ENCODE data around the gene CHAT.
A peak's percentile ranks its signal among the peaks of the same experiment; 100 is the strongest.

The CHAT gene

DNA sequence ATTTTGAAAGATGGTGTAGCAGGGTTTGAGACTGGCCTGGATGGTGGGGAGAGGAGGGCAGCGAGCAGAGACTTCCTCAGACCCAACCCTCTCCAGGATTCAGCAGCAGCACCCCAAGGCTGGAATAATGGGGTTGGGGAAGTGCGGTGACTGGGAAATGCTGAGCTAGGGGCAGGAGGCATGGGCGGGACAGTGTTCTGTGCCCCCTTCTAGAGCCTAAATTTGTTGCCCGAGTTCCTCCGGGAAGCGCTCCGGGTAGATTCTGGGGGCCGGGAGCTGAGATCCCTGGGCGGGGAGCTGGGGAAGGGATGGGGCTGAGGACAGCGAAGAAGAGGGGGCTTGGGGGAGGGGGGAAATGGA, at the start of gene CHAT:
TSS of gene CHAT (plus strand) at position 156 of the 360 bp plus-strand sequence. CDS start at position 309, 153 bp downstream.
- FAIRE-seq: no peak
- DNase-seq (ENCODE audit: low spot score): no peak

DNA sequence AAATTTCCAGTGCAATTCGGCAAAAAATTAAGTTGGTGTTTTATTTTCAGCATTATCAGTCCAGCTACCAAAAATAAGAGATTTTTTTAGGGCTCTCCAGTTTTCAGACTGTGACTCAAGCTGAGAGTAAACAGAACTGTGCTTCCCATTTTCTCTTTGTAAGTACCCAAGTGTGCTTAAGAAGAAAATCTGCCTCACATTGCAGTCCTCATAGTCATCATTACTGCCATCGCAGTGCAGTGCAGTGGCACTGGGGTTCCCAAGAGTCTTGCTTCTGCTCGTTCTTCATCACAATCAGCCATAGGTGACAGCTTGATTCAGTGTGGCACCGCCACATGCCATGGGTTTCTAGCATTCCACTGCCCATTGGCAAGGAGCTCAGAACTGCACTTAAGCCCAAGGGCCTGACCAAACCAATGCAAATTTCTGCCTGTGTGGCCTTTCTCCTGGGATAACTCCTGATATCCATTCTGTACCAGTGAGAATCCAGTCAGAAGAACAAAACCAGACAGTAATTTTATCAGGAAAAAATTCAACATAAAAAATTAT, 49.3 kb upstream of the CHAT start:
- FAIRE-seq (no peak), DNase-seq (ENCODE audit: low spot score) (no peak)

DNA sequence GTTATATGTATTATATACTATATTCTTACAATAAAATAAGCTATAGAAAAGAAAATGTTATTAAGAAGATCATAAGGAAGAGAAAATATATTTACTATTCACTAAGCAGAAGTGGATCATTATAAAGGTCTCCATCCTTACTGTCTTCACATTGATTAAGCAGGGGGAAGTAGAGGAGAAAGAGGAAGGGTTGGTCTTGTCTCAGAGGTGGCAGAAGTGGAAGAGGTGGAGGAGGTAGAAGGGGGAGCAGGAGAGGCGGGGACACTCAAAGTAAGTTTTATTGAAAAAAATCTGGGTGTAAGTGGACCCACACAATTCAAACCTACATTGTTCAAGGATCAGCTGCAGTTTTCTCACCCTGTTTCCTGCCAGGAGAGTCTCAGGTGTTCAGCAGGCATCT, 46.0 kb upstream of the CHAT start:
- no peak for FAIRE-seq
- no peak for DNase-seq (ENCODE audit: low spot score)

DNA sequence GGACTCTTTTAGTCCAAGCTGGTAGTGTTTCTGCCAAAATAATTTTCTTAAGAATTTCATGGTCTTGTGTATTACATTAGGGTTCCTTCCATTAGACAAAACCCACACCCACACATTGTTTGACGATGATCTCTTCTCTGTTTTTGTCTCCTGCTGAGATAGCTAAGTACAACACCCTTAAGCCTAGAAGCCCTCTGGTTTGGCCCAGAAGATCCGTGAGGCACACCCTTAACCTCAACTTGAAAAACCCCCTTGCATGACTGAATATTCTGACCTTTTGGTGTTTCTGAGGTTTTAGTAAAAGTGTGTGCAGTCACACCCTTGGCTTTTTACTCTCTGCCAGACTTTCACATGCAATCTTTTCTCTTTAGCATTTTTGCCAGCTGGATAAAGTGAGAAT, 45.6 kb upstream of the CHAT start:
- FAIRE-seq (no peak), DNase-seq (ENCODE audit: low spot score) (no peak)

DNA sequence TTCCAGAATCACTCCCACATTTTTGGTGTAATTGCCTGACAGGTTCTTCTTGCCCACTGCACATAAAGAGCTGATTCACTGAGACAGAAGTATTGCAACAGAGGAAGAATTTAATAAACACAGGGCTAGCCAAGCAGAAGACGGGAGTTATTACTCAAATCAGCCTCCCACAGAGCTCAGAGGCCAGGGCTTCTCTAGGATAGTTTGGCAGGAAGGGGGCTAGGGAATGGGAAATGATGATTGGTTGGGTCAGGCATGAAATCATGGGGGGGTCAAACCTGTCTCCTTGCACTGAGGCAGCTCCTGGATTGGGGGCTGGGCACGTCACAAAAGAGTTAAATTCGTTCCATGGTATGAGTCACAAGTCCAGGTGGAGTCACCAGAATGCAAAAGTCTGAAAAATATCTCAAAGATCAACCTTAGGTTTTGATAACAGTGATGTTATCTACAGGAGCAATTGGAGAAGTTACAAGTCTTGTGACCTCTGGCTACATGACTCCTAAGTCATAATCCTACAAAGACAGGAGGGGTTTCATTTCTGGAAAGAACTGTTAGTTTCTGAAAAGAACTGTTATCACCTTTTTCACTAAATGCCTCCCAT, 44.7 kb upstream of the CHAT start:
- DNase-seq (ENCODE audit: low spot score) (no peak), FAIRE-seq (no peak)

DNA sequence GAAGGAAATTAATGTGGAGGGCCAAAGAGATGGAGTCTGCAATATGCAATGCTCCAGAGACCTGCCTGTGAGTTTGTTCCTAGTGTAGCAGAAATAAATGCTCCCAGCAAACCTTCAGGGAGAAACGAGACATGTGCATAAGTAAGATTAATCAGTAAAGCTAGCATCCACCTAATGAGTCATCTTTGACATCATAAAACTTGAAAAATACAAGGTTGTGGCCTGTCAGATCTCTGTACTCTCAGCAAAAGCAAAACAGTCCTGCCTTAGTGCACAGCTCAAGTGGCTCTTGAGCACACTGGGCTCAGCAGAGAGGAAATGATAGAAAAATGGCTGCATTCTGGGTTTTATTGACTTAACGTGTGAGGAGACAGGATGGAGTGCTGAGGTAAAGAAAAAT, 42.4 kb upstream of the CHAT start:
- DNase-seq (ENCODE audit: low spot score): no peak
- FAIRE-seq: no peak

DNA sequence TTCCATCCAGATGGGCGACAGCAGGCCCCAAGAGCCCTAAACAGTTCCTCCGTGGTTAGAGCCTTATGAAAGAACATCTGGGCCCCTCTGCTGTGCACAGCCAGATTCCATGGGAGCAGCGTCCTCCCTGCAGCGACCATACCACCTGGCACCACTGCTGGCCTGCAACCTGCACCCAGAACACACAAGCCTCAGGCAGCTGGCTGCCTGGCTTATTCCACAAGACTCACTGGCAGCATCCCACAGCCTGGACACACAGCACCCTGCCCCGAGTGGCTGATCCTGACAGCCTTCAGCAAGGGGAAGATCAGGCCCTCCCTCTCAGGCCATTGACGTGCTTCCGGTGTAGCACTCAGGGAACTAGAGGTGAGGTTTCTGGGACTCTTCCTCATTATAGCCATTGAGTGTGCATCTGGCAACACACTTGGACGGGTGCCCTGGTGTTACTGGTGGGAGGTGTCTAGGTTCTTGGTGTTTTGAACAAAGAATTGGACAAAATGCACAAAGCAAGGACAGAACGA, 41.2 kb upstream of the CHAT start:
- FAIRE-seq: no peak
- DNase-seq (ENCODE audit: low spot score): no peak

DNA sequence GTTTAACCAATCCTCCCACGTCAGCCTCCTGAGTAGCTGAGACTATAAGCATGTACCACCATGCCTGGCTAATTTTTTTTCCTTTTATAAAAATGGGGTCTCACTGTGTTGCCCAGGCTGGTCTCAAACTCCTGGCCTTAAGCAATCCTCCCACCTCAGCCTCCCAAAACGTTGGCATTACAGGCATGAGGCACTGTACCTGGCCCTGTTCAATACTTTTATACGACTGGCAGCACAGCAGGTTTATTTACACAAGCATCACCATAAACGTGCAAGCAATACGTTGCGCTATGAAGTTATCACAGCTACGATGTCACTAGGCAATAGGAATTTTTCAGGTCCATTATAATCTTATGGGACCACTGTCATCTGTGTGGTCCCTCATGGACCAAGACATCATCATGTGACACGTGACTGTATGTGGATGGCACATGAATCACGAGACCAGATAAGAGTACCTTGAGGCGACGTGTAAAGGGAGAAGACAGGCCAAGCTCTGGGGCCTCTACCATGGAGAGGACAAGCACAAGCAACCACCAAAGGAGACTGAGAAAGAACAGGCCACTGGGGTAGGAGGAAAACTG, 38.3 kb upstream of the CHAT start:
- FAIRE-seq: no peak
- DNase-seq (ENCODE audit: low spot score): no peak

DNA sequence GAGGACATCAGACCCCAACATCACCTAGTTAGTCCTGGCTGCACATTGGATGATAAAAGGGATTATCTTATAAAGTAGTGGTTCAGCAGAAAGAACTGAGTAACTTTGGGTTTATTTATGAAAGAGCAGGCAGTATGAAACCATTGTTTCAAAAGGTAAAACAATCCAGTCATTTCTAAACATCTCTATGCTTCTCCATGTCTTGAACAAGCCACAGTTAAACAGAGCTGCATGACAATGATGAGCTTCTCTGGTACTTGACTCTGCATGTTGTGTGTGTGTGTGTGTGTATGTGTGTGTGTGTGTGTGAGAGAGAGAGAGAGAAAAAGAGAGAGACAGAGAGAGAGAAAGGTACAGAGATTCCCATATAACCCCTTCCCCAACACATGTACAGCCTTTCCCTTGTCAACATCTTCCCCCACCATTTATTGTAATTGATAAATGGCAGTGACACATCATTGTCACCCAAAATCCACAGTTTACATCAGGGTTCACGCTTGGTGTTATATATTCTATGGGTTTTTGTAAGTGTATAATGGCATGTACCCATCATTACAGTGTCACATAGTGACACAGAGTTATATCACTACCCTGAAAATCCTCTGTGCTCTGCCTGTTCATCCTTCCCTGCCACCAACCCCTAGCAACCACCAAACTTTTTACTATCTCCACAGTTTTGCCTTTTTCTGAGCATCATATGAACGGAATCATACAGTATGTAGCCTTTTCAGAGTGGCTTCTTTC, 36.5 kb upstream of the CHAT start:
- DNase-seq (ENCODE audit: low spot score): no peak
- no peak for FAIRE-seq

DNA sequence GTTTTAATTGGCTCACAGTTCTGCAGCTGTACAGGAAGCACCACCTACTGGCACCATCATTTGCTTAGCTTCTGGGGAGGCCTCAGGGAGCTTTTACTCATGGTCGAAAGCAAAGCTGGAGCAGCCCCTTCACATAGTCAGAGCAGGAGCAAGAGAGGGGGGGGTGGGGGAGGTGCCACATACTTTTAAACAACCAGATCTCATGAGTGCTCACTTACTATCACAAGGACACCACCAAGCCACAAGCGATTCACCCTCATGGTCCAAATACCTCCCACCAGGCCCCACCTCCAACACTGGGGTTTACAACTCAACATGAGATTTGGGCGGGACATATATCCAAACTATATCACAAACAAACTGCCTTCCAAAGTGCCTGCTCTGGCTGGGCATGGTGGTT, 35.4 kb upstream of the CHAT start:
- FAIRE-seq: no peak
- DNase-seq (ENCODE audit: low spot score): no peak

DNA sequence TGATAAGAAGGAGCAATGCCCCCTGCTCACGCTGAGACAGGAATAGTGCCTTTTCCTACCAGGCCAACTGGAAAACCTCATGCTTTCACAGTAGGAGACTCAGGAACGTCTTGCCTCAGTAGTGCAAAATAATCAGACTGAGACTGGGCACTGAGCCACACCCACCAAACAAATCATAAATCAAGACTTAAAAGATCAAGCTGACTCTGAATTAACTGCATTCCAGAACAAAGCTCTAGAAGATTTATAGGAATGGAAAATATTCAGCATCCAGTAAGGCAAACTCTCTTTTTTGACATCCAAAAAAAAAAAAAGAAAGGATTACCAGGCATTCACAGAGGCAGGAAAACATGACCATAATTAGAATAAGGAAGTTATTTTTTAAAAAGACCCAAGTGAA, 34.2 kb upstream of the CHAT start:
- FAIRE-seq (no peak), DNase-seq (ENCODE audit: low spot score) (no peak)

DNA sequence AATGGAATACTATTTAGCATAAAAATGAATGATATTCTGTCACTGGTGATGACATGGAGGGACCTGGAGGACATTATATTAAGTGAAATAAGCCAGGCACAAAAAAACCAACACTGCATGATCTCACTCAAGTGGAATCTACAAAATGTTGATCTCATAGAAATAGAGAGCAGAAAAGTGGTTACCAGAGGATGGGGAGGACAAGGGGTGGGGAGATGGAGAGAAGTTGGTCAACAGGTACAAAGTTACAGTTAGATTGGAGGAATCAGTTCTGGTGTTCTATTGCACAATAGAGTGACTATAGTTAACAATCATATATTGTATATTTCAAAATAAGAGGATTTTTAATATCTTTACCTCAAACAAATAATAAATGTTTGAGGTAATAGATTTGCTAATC, 28.4 kb upstream of the CHAT start:
- no peak for FAIRE-seq
- no peak for DNase-seq (ENCODE audit: low spot score)

DNA sequence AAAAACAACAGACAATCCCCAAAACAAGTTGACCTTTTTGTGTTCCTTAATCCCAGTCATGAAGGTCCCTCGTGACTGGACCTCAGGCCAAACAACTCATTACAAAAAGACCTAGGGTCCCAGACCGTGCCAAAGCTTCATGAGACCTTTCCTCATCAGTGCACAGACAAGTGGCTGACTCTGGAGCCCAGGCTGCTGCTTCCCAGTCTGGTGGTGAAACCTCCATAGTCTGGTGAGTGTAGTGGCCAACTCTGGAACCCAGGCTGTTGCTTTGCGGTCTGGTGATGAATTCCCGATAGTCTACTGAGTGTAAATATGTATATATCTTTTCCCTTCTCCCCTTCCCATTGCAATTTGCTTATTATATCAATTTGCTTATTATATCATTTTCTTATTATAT, 25.9 kb upstream of the CHAT start:
- no peak for FAIRE-seq
- DNase-seq (ENCODE audit: low spot score): no peak

DNA sequence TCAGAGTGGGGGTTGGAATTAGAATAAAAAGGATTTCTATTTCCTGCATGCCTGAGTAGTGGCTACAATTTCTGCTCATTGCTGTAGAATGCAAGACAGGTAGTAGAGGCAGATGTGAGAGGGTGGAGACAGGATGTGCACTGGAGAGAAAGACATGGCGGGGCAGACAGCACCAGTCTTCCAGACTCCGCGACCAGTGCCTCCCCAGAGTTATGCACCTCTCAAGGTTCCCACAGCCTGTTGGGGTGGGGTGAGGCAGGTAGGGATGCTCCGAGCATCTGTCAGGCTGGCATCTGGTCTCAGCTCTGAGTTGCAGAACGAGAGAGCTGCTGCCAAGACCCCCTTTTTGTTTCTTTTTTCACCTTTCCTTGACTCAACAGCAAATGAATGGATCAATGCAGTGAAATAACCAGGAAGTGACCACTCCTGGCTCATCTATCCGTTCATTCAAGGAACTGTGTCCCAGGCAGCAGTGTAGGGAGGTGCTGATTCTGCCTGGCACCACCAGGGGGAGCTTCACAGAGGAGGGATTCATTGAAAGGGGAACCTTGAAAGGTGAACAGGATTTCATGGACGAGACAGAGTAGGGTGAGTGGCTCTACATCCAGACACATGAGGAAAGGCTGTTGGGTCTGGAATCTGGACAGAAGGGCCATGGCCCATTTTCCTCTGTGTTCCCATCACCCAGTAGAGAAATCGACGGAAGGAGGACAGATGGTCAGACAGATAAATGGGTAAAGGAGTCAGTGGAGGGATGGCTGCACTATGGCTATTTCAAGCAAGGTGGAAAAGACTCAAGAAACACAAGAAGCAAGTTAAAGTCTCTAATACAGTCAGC, 20.9 kb upstream of the CHAT start:
- FAIRE-seq: no peak
- DNase-seq (ENCODE audit: low spot score): peak; percentile 25

DNA sequence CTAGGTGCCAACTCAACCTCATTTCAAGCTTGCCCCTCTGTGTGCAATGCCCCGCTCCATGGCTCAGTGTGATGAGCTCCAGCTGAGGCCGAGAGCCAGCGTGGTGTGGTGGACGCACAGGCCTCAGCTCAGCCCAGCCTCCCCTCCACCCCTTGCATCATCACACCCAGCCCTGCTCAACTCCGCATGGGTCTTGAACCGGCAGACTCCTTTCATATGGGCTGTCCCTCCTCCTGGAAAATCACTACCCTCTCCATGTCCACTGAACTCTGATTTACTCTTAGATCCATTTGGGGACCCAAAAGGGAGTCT, 20.3 kb upstream of the CHAT start:
- FAIRE-seq: no peak
- no peak for DNase-seq (ENCODE audit: low spot score)

DNA sequence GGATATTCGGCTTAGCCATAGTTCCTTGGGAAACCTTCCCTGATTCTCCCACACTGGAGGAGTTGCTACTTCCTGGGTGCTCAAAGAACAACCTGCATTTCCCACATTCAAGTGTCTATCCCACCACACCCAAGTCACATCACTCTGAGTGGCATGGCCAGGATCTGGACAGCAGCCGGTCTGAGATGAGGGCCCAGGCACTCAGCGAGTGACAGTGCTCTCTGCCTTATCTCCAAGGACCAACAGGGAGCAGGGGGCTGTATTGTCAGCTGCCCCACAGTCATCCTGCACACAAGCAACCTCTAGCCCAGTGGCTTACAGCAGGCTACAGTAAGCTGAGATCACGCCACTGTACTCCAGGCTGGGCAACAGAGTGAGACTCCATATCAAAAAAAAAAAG, 19.8 kb upstream of the CHAT start:
- FAIRE-seq: no peak
- DNase-seq (ENCODE audit: low spot score): no peak

DNA sequence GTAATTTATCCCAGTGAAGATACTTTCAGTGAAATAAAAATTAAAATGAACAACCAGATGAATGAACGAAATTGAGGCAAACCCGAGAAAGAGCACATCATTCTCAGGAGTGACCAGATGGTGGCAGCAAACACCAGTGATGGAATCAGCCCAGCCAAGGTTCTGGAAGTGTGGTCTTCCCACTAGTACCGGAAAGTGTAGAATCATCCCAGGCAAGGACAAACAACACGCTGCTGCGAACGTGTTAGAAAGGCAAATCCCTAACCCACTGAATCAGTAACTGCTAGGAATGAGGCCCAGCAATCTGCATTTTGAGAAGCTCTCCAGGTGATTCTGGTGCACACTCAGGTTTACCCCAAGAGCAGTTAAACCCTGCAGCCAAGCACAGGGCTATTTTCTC, 19.2 kb upstream of the CHAT start:
- DNase-seq (ENCODE audit: low spot score) (peak; percentile 43), FAIRE-seq (peak; percentile 65)

DNA sequence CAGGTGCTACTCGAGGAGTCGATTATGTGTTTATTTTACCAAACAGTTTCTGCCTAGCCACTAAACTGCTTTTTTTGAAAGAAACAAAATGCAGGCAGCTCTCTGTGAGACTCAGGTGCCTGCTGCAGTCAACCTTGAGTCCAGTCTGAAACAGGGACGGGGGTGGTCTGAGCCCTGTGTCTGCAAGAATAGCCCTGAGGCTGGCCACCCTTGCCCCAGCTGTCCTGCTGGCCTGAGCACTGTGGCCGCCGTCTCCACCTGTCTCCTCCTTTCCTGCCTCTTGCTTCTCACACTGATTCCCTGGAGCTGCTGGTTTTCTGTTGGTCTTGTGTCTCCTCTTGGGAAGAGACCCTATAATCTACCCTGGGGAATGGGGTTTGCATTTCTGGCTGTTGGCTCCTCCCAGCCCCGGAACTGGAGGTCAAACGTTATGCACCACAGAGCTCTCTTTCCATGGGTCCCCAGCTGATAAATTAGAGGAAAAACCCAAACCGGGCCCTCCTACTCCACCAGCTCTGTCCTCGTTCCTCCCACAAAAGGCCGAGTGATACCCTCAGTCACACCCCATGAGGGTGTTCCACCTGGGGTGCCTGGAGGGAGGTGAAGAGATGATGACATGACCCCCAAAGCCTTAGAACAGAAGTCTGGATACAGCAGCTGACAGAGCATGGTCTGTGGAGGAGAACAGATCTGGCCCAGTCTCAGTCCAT, 18.7 kb upstream of the CHAT start:
- FAIRE-seq (no peak), DNase-seq (ENCODE audit: low spot score) (no peak)

DNA sequence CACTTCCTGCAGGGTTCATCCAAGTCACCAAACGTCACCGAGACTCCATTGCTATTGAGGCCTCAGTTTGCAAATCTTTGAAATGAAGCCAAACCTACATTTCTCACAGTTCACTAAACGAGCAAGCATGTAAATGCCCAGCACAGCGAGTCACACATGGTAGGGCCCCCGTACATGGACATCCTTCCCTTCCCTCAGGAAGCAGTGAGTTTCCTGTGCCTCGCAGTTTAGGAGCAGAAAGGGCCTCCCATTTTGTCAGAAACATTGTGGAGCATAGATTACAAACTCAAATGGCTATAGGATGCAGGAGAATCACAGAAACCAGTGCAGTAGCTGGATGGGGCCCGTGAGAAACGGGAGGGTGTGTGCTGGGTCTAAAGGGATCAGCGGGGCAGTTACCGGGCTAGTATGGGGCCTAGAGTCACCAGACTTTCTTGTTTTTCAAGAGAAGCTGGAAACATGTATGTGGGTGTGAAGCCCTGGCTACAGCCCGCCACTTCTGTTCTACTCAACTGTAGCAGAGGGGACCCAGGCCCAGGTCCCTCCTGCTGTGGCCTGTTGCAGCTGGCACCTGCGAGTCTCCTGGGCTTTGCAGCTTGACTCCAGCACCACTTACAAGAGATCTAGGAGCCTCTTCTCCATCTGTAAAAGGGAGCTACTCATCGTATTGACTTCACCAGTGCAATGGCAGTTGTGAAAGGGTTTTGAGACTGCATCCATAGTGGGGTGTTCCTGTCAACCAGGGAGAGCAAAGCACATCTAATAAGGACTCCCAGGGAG, 17.9 kb upstream of the CHAT start:
- no peak for FAIRE-seq

DNA sequence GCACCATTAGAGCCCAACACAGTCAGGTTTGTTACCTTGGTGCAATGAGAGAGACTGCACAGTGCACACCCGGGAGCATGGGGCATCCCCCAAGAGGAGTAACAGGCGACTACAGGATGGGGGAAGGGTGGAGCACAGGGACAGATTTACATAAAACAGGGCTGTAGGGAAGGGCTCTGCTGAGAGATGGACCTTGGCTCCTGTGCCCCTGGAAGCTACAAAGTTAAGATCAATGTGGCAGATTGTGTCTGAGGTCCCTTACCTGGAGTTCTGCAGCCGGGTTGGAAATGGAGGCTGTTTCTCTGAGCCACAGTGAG, 17.4 kb upstream of the CHAT start:
- FAIRE-seq: no peak
- DNase-seq (ENCODE audit: low spot score): no peak

More for the DNA sequence above, 17.9 kb upstream of the CHAT start:
- no peak for DNase-seq (ENCODE audit: low spot score)

DNA sequence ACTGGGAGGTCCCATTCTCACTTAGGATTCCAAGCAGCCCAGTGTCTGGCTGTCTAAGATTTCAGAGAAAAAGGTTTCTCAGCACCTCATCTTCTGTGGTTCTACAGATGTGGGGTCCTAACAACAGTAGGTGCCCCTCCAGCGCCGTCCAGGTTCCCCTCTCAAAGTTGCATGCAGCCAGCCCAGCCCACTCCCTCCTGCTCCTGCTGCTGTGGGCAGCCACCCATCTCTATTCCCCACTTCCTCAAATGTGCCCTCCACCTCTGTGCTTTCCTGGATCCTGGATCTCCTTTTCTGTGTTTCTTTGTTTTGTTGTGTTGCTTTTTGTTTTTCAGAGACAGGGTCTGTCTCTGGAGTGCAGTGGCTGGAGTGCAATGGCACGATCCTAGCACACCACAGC, 17.0 kb upstream of the CHAT start:
- no peak for DNase-seq (ENCODE audit: low spot score)
- no peak for FAIRE-seq

Data from RCC 7860 (cell line).